GM18861 (cell line): ENCODE results near the gene ACVR1.

Experiments
- ATAC-seq: cut with Tn5 transposase; IDR thresholded peaks from one replicate; pipeline ENCODE4 v1.9.1; 2021; ENCODE audit not compliant: unreplicated experiment

Gene ACVR1

GRCh38 chr2:157800838-157801495 lies 75.2 kb downstream of the ACVR1 start:
- ATAC-seq: no peak

GRCh38 chr2:157793053-157793612 lies 83.0 kb downstream of the ACVR1 start:
- no peak for ATAC-seq

- ATAC-seq: no peak
Observed at GRCh38 chr2:157792335-157793052, 83.6 kb downstream of the ACVR1 start.

GRCh38 chr2:157790780-157791179 lies 85.3 kb downstream of the ACVR1 start:
- ATAC-seq: no peak

GRCh38 chr2:157789933-157790511 lies 86.1 kb downstream of the ACVR1 start:
- ATAC-seq: no peak

- no peak for ATAC-seq
Observed at GRCh38 chr2:157789256-157789655, 86.9 kb downstream of the ACVR1 start.

GRCh38 chr2:157788201-157788600 lies 87.9 kb downstream of the ACVR1 start:
- no peak for ATAC-seq

GRCh38 chr2:157787364-157787938 lies 88.7 kb downstream of the ACVR1 start:
- no peak for ATAC-seq

GRCh38 chr2:157786663-157787363 lies 89.3 kb downstream of the ACVR1 start:
- ATAC-seq: no peak

- ATAC-seq: no peak
Observed at GRCh38 chr2:157785866-157786662, 90.1 kb downstream of the ACVR1 start.

- no peak for ATAC-seq
Observed at GRCh38 chr2:157785200-157785599, 90.9 kb downstream of the ACVR1 start.

- ATAC-seq: no peak
Observed at GRCh38 chr2:157784823-157785175, 91.3 kb downstream of the ACVR1 start.

- no peak for ATAC-seq
Observed at GRCh38 chr2:157784169-157784822, 91.8 kb downstream of the ACVR1 start.

GRCh38 chr2:157783245-157783644 lies 92.9 kb downstream of the ACVR1 start:
- ATAC-seq: no peak

- ATAC-seq: no peak
Observed at GRCh38 chr2:157782057-157782845, 93.9 kb downstream of the ACVR1 start.

- no peak for ATAC-seq
Observed at GRCh38 chr2:157780211-157780610, 95.9 kb downstream of the ACVR1 start.

- no peak for ATAC-seq
Observed at GRCh38 chr2:157779794-157780193, 96.3 kb downstream of the ACVR1 start.

- no peak for ATAC-seq
Observed at GRCh38 chr2:157777427-157777826, 98.7 kb downstream of the ACVR1 start.

GRCh38 chr2:157771234-157771633 lies 104.9 kb downstream of the ACVR1 start:
- ATAC-seq: no peak
